ENCODE measurements around the gene ADAMTSL3.
"Not testable (repeated sequence)": the region's sequence is repeated elsewhere in the genome, so short reads cannot be mapped to it uniquely, and the experiment has no call there.

The ADAMTSL3 gene

GRCh38 chr15:83656943-83657528 is 3.1 kb downstream of the ADAMTSL3 start:
- no peak for DNase-seq

- no peak for DNase-seq
Measured at GRCh38 chr15:83657549-83657948, 3.6 kb downstream of the ADAMTSL3 start.

GRCh38 chr15:83658430-83659416 is 4.8 kb downstream of the ADAMTSL3 start:
- DNase-seq = no peak

- no peak for DNase-seq
Measured at GRCh38 chr15:83659417-83659812, 5.5 kb downstream of the ADAMTSL3 start.

- no peak for DNase-seq
Measured at GRCh38 chr15:83665480-83665879, 11.6 kb downstream of the ADAMTSL3 start.

GRCh38 chr15:83670672-83671229 is 16.8 kb downstream of the ADAMTSL3 start:
- no peak for DNase-seq

GRCh38 chr15:83671603-83672002 is 17.7 kb downstream of the ADAMTSL3 start:
- no peak for DNase-seq

GRCh38 chr15:83673385-83673784 is 19.5 kb downstream of the ADAMTSL3 start:
- DNase-seq = no peak

- DNase-seq = no peak
Measured at GRCh38 chr15:83682476-83683088, 28.7 kb downstream of the ADAMTSL3 start.

- no peak for DNase-seq
Measured at GRCh38 chr15:83685916-83686332, 32.0 kb downstream of the ADAMTSL3 start.

- DNase-seq = no peak
Measured at GRCh38 chr15:83688201-83688600, 34.3 kb downstream of the ADAMTSL3 start.

GRCh38 chr15:83690676-83691075 is 36.8 kb downstream of the ADAMTSL3 start:
- no peak for DNase-seq

GRCh38 chr15:83692746-83693581 is 39.0 kb downstream of the ADAMTSL3 start:
- DNase-seq = no peak

GRCh38 chr15:83694015-83694414 is 40.1 kb downstream of the ADAMTSL3 start:
- DNase-seq = no peak

GRCh38 chr15:83694536-83694935 is 40.6 kb downstream of the ADAMTSL3 start:
- no peak for DNase-seq

GRCh38 chr15:83695246-83695645 is 41.3 kb downstream of the ADAMTSL3 start:
- DNase-seq = no peak

- no peak for DNase-seq
Measured at GRCh38 chr15:83695901-83696425, 42.0 kb downstream of the ADAMTSL3 start.

- DNase-seq = no peak
Measured at GRCh38 chr15:83697716-83698115, 43.8 kb downstream of the ADAMTSL3 start.

GRCh38 chr15:83698294-83698693 is 44.4 kb downstream of the ADAMTSL3 start:
- no peak for DNase-seq

GRCh38 chr15:83699028-83699427 is 45.1 kb downstream of the ADAMTSL3 start:
- DNase-seq = no peak

- no peak for DNase-seq
Measured at GRCh38 chr15:83700082-83700481, 46.2 kb downstream of the ADAMTSL3 start.

- not testable (repeated sequence) for DNase-seq
Measured at GRCh38 chr15:83702314-83702713, 48.4 kb downstream of the ADAMTSL3 start.
